GM12878 (cell line): Measurements from ENCODE around the gene SVIP. TPM values are rescaled to one million over a fixed set of nuclear protein-coding genes. Genes with fewer than 3 reads are reported as not detected.
A peak's percentile ranks its signal among the peaks of the same experiment; 100 is the strongest.

Source experiments
- ASH2L ChIP-seq: fragments of 300-600, 200-600 bp; sonication (generic); IDR thresholded peaks from 2 replicates; pipeline ENCODE4 v1.6.1; 2017; ENCODE audit warnings: low read depth, mild to moderate bottlenecking, borderline replicate concordance
- BMI1 ChIP-seq: fragments of 450-650 bp; IDR thresholded peaks from 2 replicates; pipeline ENCODE4 v1.6.1; 2016; ENCODE audit warnings: mild to moderate bottlenecking, moderate library complexity, borderline replicate concordance
- IRF3 ChIP-seq: fragments of 450-650 bp; IDR thresholded peaks from 2 replicates; pipeline ENCODE4 v1.6.1; 2014; ENCODE audit warnings: mild to moderate bottlenecking
- MEF2B ChIP-seq: fragments of 450-650 bp; IDR thresholded peaks from 2 replicates; pipeline ENCODE4 v1.6.1; 2018; ENCODE audit warnings: mild to moderate bottlenecking, moderate library complexity; ENCODE audit not compliant: partially characterized antibody, poor library complexity, severe bottlenecking
- MTA3 ChIP-seq: IDR thresholded peaks from 2 replicates; pipeline ENCODE4 v1.6.1; 2012; ENCODE audit warnings: low read length, inconsistent platforms, borderline replicate concordance
- NFXL1 ChIP-seq: fragments of 450-650 bp; IDR thresholded peaks from 2 replicates; pipeline ENCODE4 v1.6.1; 2017; ENCODE audit warnings: antibody characterized with exemption, mild to moderate bottlenecking, borderline replicate concordance
- PAX5 ChIP-seq: IDR thresholded peaks from 2 replicates; pipeline ENCODE4 v1.6.1; 2011; ENCODE audit warnings: low read depth, low read length, borderline replicate concordance
- SREBF2 ChIP-seq: IDR thresholded peaks from 2 replicates; pipeline ENCODE4 v1.6.1; 2012; ENCODE audit warnings: mild to moderate bottlenecking, low read length
- SUPT20H ChIP-seq: IDR thresholded peaks from 2 replicates; pipeline ENCODE4 v1.6.1; 2011; ENCODE audit warnings: low read depth, mild to moderate bottlenecking, low read length, moderate library complexity, borderline replicate concordance; ENCODE audit not compliant: control insufficient read depth
- TAF1 ChIP-seq: IDR thresholded peaks from 2 replicates; pipeline ENCODE4 v1.6.1; 2011; ENCODE audit warnings: mild to moderate bottlenecking, low read depth, low read length, borderline replicate concordance
- TBL1XR1 ChIP-seq: IDR thresholded peaks from 2 replicates; pipeline ENCODE4 v1.6.1; 2012; ENCODE audit warnings: low read depth, low read length, improper control_type of control experiment
- YY1 ChIP-seq: IDR thresholded peaks from 2 replicates; pipeline ENCODE4 v1.6.1; 2011; ENCODE audit warnings: low read depth, mild to moderate bottlenecking, low read length
- ZBTB11 ChIP-seq: fragments of 450-650 bp; formaldehyde crosslinking; IDR thresholded peaks from 2 replicates; pipeline ENCODE4 v1.5.0; 2022; ENCODE audit warnings: mild to moderate bottlenecking, missing genetic modification characterization
- ZZZ3 ChIP-seq: IDR thresholded peaks from 2 replicates; pipeline ENCODE4 v1.6.1; 2011; ENCODE audit warnings: low read depth; ENCODE audit not compliant: control insufficient read depth, insufficient read length
- polyA plus RNA-seq, 11 experiments: library from polyadenylated mRNA; depleted of rRNA in 4 of 11; unstranded in 6 of 11; stranded (reverse) in 5 of 11; fragments of >200 nt; fragmentation: Nextera tagmentation in 4 of 11; fragmentation: Illumina TruSeq in 1 of 11; extraction: Ambion mirVana in 4 of 11; extraction: Trizol in 1 of 11; gene quantifications; 1 replicate in 1 of 11; 2 replicates in 10 of 11; pipeline versions ENCODE4 v1.2.1 to v1.2.3, GENCODE V29; 2011 to 2016; ENCODE audit warnings: inconsistent platforms in 2 of 11, missing spikeins in 2 of 11, low read depth in 1 of 11
- total RNA-seq, 4 experiments: library from RNA; depleted of rRNA in 3 of 4; stranded (reverse); fragments of >200 nt in 3 of 4; fragmentation: Illumina TruSeq in 1 of 4; extraction: Trizol in 1 of 4; gene quantifications; 2 replicates each; pipeline versions ENCODE4 v1.2.1 to v1.2.3, GENCODE V29; 2013 to 2021
- TF ChIP-seq, protein P1 (sequence below): IDR thresholded peaks from 2 replicates; pipeline ENCODE4 v1.6.1; 2012; ENCODE audit warnings: low read depth, low read length, improper control_type of control experiment
- TF ChIP-seq, protein P2 (sequence below): fragments of 450-650 bp; formaldehyde crosslinking; IDR thresholded peaks from 2 replicates; pipeline ENCODE4 v1.4.0; 2022; ENCODE audit warnings: mild to moderate bottlenecking, moderate library complexity
- TF ChIP-seq, protein P3 (sequence below): IDR thresholded peaks from 2 replicates; pipeline ENCODE4 v1.6.1; 2011; ENCODE audit warnings: low read depth, mild to moderate bottlenecking, low read length, moderate library complexity, borderline replicate concordance; ENCODE audit errors: extremely low read depth
- TF ChIP-seq, protein P4 (sequence below): fragments of 450-650 bp; conservative IDR thresholded peaks from 2 replicates; pipeline ENCODE4 v1.6.1; 2017; ENCODE audit warnings: mild to moderate bottlenecking, moderate library complexity

SVIP gene
- total and polyA plus RNA-seq, 10 of the 15 experiments (the other 5 are each of a cell fraction or from before 2014, with no cell fraction given) = 17.8 to 78.0 (median 55.4) TPM

DNA sequence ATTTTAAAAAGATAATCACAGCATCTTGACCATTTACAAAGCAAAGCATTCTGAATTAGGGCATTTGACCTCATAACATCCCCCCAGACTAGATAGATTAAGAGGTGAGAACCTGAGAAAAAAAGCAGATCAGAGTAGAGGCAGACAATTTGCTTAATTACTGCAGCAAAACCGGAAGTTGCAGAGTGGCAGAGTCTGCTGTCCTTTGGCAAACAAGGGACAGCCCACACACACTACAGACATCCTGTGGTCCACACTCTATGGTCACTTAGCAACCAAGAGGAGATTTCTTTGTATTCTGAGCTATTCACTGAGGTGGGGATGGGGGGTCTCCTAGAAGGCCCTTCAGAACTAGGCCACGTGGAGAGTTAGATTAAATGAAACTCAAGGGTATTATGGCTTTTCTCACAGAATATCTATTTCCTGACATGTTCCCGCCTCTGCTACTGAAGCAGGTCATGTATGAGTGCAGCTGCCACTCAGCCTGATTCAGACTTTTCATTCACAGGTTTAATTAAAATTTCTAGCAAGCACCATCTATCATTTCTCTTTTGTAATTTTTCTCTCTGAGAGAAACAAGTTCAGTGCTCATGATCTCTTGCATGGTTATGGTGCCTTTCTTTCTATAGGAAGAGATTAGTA lies 48.5 kb downstream of the SVIP start (continued):
- TF ChIP-seq MEF2B (no peak), NFXL1 (no peak), SREBF2 (no peak), PAX5 (no peak), MTA3 (no peak), IRF3 (no peak), ZBTB11 (CRISPR knock-in tag) (no peak), ZZZ3 (no peak), TBL1XR1 (no peak), ASH2L (no peak), TAF1 (no peak), YY1 (no peak), SUPT20H (no peak), BMI1 (peak; percentile 48; the same call in 1 of the 2 replicates)
- TF ChIP-seq, protein P1, sequence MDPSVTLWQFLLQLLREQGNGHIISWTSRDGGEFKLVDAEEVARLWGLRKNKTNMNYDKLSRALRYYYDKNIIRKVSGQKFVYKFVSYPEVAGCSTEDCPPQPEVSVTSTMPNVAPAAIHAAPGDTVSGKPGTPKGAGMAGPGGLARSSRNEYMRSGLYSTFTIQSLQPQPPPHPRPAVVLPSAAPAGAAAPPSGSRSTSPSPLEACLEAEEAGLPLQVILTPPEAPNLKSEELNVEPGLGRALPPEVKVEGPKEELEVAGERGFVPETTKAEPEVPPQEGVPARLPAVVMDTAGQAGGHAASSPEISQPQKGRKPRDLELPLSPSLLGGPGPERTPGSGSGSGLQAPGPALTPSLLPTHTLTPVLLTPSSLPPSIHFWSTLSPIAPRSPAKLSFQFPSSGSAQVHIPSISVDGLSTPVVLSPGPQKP = peak; percentile 86
- TF ChIP-seq, protein P2, sequence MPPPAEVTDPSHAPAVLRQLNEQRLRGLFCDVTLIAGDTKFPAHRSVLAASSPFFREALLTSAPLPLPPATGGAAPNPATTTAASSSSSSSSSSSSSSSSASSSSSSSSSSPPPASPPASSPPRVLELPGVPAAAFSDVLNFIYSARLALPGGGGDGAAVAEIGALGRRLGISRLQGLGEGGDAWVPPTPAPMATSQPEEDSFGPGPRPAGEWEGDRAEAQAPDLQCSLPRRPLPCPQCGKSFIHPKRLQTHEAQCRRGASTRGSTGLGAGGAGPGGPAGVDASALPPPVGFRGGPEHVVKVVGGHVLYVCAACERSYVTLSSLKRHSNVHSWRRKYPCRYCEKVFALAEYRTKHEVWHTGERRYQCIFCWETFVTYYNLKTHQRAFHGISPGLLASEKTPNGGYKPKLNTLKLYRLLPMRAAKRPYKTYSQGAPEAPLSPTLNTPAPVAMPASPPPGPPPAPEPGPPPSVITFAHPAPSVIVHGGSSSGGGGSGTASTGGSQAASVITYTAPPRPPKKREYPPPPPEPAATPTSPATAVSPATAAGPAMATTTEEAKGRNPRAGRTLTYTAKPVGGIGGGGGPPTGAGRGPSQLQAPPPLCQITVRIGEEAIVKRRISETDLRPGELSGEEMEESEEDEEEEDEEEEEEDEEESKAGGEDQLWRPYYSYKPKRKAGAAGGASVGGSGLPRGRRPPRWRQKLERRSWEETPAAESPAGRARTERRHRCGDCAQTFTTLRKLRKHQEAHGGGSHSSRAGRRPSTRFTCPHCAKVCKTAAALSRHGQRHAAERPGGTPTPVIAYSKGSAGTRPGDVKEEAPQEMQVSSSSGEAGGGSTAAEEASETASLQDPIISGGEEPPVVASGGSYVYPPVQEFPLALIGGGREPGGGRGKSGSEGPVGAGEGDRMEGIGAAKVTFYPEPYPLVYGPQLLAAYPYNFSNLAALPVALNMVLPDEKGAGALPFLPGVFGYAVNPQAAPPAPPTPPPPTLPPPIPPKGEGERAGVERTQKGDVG (CRISPR knock-in tag) = no peak
- TF ChIP-seq, protein P3, sequence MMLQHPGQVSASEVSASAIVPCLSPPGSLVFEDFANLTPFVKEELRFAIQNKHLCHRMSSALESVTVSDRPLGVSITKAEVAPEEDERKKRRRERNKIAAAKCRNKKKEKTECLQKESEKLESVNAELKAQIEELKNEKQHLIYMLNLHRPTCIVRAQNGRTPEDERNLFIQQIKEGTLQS = no peak
- TF ChIP-seq, protein P4, sequence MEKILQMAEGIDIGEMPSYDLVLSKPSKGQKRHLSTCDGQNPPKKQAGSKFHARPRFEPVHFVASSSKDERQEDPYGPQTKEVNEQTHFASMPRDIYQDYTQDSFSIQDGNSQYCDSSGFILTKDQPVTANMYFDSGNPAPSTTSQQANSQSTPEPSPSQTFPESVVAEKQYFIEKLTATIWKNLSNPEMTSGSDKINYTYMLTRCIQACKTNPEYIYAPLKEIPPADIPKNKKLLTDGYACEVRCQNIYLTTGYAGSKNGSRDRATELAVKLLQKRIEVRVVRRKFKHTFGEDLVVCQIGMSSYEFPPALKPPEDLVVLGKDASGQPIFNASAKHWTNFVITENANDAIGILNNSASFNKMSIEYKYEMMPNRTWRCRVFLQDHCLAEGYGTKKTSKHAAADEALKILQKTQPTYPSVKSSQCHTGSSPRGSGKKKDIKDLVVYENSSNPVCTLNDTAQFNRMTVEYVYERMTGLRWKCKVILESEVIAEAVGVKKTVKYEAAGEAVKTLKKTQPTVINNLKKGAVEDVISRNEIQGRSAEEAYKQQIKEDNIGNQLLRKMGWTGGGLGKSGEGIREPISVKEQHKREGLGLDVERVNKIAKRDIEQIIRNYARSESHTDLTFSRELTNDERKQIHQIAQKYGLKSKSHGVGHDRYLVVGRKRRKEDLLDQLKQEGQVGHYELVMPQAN = no peak
